SKM-1 treated with dmso at 0.1 percent for 144 hours (cell line): ENCODE results near the gene DBX2.
"Not testable (repeated sequence)": the region's sequence is repeated elsewhere in the genome, so short reads cannot be mapped to it uniquely, and the experiment has no call there.

ENCODE experiments used
- DNase-seq: peaks from one replicate; lab custom pipeline; 2025; ENCODE audit not compliant: unreplicated experiment; lab: John Stamatoyannopoulos, UW

Gene DBX2

GRCh38 chr12:45050751-45051571 is at the start of gene DBX2:
TSS of gene DBX2 (minus strand) at chr12:45051099. CDS start at chr12:45050927, 172 bp downstream.
- no peak for DNase-seq

GRCh38 chr12:45098766-45099165 is 47.9 kb upstream of the DBX2 start:
- DNase-seq: no peak

GRCh38 chr12:45095417-45095816 is 44.5 kb upstream of the DBX2 start:
- DNase-seq: not testable (repeated sequence)

- no peak for DNase-seq
These were observed 42.2 kb upstream of the DBX2 start for GRCh38 chr12:45093051-45093450.

- DNase-seq: no peak
These were observed 38.6 kb upstream of the DBX2 start for GRCh38 chr12:45089411-45090075.

GRCh38 chr12:45088608-45089007 is 37.7 kb upstream of the DBX2 start:
- no peak for DNase-seq

- DNase-seq: not testable (repeated sequence)
These were observed 33.3 kb upstream of the DBX2 start for GRCh38 chr12:45084248-45084647.

- DNase-seq: no peak
These were observed 26.4 kb upstream of the DBX2 start for GRCh38 chr12:45077251-45077650.

GRCh38 chr12:45076417-45077026 is 25.6 kb upstream of the DBX2 start:
- DNase-seq: no peak

GRCh38 chr12:45075587-45076282 is 24.8 kb upstream of the DBX2 start:
- DNase-seq: no peak

GRCh38 chr12:45065125-45065626 is 14.3 kb upstream of the DBX2 start:
- DNase-seq: no peak

- no peak for DNase-seq
These were observed 10.1 kb upstream of the DBX2 start for GRCh38 chr12:45060976-45061375.

- no peak for DNase-seq
These were observed 750 bp upstream of the DBX2 start for GRCh38 chr12:45051572-45052125.

- DNase-seq: no peak
These were observed 768 bp downstream of the DBX2 start for GRCh38 chr12:45049912-45050750.

GRCh38 chr12:45042599-45042998 is 8.3 kb downstream of the DBX2 start:
- DNase-seq: no peak

- DNase-seq: no peak
These were observed 9.9 kb downstream of the DBX2 start for GRCh38 chr12:45040977-45041376.

- no peak for DNase-seq
These were observed 11.1 kb downstream of the DBX2 start for GRCh38 chr12:45039757-45040156.

GRCh38 chr12:45034861-45035265 is 16.0 kb downstream of the DBX2 start:
- no peak for DNase-seq

GRCh38 chr12:45017916-45018315 is 33.0 kb downstream of the DBX2 start:
- no peak for DNase-seq

- DNase-seq: no peak
These were observed 36.5 kb downstream of the DBX2 start for GRCh38 chr12:45014396-45014795.
